ENCODE measurements around the gene BCL2L14. TPM values are rescaled to one million over a fixed set of nuclear protein-coding genes. Genes with fewer than 3 reads are reported as not detected.

Gene BCL2L14
- total RNA-seq, 1 experiment from 2014 or later = 0.30 TPM

- TF ChIP-seq REST (IDR thresholded peaks at IDR 0.05; ENCODE audit: low read depth) (no peak), YY1 (IDR thresholded peaks at IDR 0.05; ENCODE audit: extremely low read depth, insufficient replicate concordance, low read depth, low read length) (no peak)
These were observed 21.4 kb downstream of the BCL2L14 start (continued) for GRCh38 chr12:12091977-12092663.

GRCh38 chr12:12094481-12094880 lies 23.7 kb downstream of the BCL2L14 start:
- Histone ChIP-seq H3K9me3 (ENCODE audit: control insufficient read depth in 1 of 2, insufficient read depth in 1 of 2, low read depth in 1 of 2, low read length in 2 of 2) (no peaks in the 10 kb centered on the region), H3K4me3 (replicated peaks in 1 of 2; ENCODE audit: low read depth in 1 of 2, low read length in 2 of 2) (no peak overlapping the region), H3K36me3 (ENCODE audit: control insufficient read depth in 1 of 2, insufficient read depth in 2 of 2, low read length in 2 of 2) (no peaks in the 10 kb centered on the region), H3K9ac (ENCODE audit: low read length) (no peak overlapping the region), H3K27ac (ENCODE audit: low read depth, low read length) (no peak overlapping the region), H3K27me3 (ENCODE audit: insufficient read depth, low read length) (no peaks in the 10 kb centered on the region), H3K4me2 (ENCODE audit: low read length) (no peak overlapping the region), H4K20me1 (ENCODE audit: insufficient read depth) (no peaks in the 10 kb centered on the region), H3K79me2 (ENCODE audit: insufficient read depth, low read length) (no peaks in the 10 kb centered on the region), H3K4me1 (ENCODE audit: control insufficient read depth in 1 of 2, insufficient read depth in 2 of 2, low read length in 2 of 2) (peaks cover 7 to 10% of the 10 kb centered on the region in 2 experiments; a peak in 3 of 4 replicates), H3K9me2 (ENCODE audit: insufficient read depth) (no peaks in the 10 kb centered on the region), H2AFZ (ENCODE audit: low read depth, low read length, poor library complexity, severe bottlenecking) (no peak overlapping the region)
- intact Hi-C loops (cut with micrococcal nuclease) = no loop called here
- no peak for ATAC-seq
- ChIA-PET RAD21 (ENCODE audit: low non-redundant PET in 1 of 2, low total read pairs in 2 of 2, uncharacterized antibody in 2 of 2, unreplicated experiment in 2 of 2) (no interaction called here), CTCF (no interaction called here), POLR2A (no interaction called here)
- no peak for DNase-seq (ENCODE audit: low read depth, low spot score)
- TF ChIP-seq ELF1 (IDR thresholded peaks at IDR 0.05; ENCODE audit: borderline replicate concordance, low read depth) = no peak
- TF ChIP-seq POLR2A (IDR thresholded peaks at IDR 0.05; ENCODE audit: borderline replicate concordance, extremely low read depth, insufficient read depth, insufficient read length) = no peak
- no peak for TF ChIP-seq CEBPB (IDR thresholded peaks at IDR 0.05; ENCODE audit: low read depth)
- no peak for TF ChIP-seq RAD21 (IDR thresholded peaks at IDR 0.05; ENCODE audit: low read depth)
- TF ChIP-seq JUND (IDR thresholded peaks at IDR 0.05) = no peak
- no peak for TF ChIP-seq ZBTB33 (IDR thresholded peaks at IDR 0.05; ENCODE audit: extremely low read depth, insufficient replicate concordance, low read length)
- TF ChIP-seq ATF3 (IDR thresholded peaks at IDR 0.05) = no peak
- TF ChIP-seq ZNF274 (IDR thresholded peaks at IDR 0.05; ENCODE audit: low read depth, low read length) = no peak
- BruUV-seq (replicated peaks) = no TSS peak

Data from HCT116 (cell line).